Uterus (tissue), 2 donors: ENCODE results near the gene F2RL3.

ENCODE experiments used
- CTCF ChIP-seq, 4 experiments: fragments of 200-600 bp in 2 of 4; fragments of 450-650 bp in 2 of 4; sonication (generic) in 2 of 4; IDR thresholded peaks; one replicate each; pipeline ENCODE4 v1.5.1; 2016 to 2019; ENCODE audit warnings: antibody characterized with exemption in 4 of 4, mild to moderate bottlenecking in 2 of 4, moderate library complexity in 1 of 4
- POLR2A ChIP-seq, 2 donors: fragments of 450-650 bp; IDR thresholded peaks; one replicate each; pipeline ENCODE4 v1.6.1; 2016; ENCODE audit warnings: antibody characterized with exemption in 2 of 2, mild to moderate bottlenecking in 1 of 2, moderate library complexity in 1 of 2

GRCh38 chr19:16919496-16919895 is 30.7 kb downstream of the F2RL3 start:
- TF ChIP-seq POLR2A (IDR thresholded peaks at IDR 0.05): no peak
- no peak for TF ChIP-seq CTCF (IDR thresholded peaks at IDR 0.05)
